GM18870 (cell line): ENCODE data around the gene FOXO6.

Experiments used
- ATAC-seq: cut with Tn5 transposase; IDR thresholded peaks from one replicate; pipeline ENCODE4 v1.9.1; 2021; ENCODE audit warnings: moderate library complexity; ENCODE audit not compliant: unreplicated experiment

Gene FOXO6

DNA sequence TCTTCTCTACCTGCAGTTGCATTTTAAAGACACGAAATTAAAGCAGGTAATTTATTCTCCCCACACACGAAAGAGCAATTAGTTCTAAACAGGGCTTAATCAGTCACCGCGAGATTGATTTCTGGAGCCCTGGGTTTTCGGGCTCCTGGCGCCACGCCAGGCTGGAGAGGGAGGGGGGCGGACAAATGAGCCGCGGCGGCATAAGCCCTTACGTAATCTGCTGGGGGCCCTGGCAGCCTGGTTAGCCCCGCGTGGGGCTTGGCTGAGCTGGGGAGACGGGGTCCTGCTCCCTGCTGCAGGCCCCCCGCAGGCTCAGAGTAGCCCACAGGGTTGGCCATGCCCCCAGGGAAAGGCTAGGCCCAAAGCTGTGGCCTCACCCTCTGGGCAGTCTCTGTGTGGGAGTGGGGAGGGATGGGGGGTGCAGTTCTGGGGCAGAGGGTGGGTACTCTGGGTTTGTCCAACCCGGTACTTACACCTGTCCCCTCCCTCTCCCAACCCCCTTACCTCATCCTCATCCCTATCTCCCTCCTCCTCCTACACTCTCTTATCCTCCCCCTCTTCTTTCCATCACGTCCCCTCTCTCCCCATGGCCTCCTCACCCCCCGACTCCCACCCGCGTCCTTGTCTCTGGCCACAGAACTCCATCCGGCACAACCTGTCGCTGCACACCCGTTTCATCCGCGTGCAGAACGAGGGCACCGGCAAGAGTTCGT is 19.9 kb downstream of the FOXO6 start:
- no peak for ATAC-seq

DNA sequence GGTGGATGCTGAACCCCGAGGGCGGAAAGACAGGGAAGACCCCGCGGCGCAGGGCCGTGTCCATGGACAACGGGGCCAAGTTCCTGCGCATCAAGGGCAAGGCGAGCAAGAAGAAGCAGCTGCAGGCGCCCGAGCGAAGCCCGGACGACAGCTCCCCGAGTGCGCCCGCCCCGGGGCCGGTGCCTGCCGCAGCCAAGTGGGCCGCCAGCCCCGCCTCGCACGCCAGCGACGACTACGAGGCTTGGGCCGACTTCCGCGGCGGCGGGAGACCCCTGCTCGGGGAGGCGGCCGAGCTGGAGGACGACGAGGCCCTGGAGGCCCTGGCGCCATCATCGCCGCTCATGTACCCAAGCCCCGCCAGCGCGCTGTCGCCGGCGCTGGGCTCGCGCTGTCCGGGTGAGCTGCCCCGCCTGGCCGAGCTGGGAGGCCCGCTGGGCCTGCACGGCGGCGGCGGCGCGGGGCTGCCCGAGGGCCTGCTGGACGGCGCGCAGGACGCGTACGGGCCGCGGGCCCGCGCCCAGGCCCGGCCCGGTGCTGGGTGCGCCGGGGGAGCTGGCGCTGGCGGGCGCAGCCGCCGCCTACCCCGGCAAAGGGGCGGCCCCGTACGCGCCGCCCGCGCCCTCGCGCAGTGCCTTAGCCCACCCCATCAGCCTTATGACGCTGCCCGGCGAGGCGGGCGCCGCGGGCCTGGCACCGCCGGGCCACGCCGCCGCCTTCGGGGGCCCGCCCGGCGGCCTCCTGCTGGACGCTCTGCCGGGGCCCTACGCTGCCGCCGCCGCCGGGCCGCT is 20.7 kb downstream of the FOXO6 start:
- no peak for ATAC-seq

DNA sequence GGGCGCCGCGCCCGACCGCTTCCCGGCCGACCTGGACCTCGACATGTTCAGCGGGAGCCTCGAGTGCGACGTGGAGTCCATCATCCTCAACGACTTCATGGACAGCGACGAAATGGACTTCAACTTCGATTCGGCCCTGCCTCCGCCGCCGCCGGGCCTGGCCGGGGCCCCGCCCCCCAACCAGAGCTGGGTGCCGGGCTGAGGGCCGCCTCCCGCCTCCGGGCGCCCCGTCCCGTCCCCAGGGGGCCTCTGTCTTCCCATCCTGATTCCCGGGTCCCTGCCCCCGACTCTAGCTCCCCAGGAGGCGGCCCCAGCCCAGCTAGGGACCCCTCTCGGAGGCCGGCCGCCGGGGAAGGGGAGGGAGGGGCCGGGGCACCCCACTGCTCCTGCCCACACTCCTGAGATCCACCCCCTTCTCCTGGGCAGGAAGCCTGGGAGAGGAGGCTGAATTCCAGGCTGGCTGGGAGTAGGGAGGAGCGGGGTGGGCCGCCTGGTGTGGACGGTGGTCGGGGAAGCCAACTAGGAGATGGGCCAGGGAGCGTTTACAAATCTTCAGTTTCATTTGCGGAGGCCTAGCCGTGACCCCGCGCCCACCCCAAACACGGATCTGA is 21.4 kb downstream of the FOXO6 start:
- ATAC-seq: no peak

GRCh38 chr1:41383094-41383852 is 22.0 kb downstream of the FOXO6 start:
- no peak for ATAC-seq

- ATAC-seq: no peak
Observed at GRCh38 chr1:41384579-41384978, 23.3 kb downstream of the FOXO6 start.

DNA sequence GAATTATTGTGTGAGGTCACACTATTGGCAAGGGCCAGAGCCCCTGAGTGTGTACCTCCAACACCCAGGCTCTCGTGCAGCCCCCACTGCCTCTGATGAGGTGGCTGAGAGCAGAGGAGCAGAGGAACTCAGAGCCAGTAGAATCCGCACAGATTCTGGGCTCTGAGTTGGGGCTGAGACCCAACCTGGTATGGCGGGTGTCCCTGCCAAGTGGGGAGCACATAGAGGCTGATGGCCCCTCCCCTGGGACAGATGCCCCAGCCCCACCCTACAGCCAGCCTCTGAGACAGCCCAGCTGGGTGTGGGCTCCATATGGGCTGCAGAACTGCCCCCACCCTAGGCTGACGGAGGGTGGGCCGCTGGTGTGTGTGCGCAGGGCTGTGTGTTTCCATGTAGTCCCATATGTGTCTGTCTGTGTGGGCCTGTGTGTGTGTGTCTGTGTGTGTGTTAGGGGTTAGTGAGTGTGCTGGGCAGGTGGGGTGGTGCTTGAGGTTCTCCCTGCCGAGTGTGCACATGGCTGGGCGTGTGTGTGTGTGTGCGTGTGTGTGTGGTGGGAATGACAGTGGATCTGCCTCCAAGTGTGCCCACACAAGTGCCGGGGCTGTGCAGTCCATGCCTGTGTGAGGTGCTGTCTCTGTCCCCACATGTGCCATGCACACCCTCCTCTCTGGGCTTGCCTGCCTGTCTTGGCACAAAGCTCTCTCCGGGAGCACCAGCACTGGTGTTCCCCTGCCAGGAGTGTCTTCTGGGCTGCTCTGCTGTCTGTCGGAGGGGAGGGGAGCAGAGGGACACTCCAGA is 24.4 kb downstream of the FOXO6 start:
- ATAC-seq: no peak

- ATAC-seq: no peak
Observed at GRCh38 chr1:41386196-41386663, 25.0 kb downstream of the FOXO6 start.

GRCh38 chr1:41387667-41388091 is 26.4 kb downstream of the FOXO6 start:
- no peak for ATAC-seq

DNA sequence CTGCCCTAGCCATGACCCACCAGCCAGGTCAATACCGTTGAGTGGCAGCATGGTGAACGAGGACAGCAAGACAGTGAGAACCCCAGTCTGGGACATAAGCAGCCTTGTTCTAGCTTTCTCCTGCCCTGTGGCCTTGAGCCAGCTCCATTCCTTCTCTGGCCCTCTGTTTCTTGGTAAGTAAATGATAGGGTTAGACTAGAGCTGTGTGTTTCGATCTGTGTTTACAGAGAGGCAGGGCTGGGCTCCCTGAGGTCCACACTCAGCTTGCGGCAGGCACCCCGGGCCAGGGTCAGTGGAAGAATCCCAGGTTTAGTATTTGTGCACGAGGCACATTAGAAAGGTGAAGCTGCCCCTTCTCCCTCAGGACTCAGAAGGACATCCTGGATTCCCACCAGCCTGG is 27.3 kb downstream of the FOXO6 start:
- no peak for ATAC-seq

DNA sequence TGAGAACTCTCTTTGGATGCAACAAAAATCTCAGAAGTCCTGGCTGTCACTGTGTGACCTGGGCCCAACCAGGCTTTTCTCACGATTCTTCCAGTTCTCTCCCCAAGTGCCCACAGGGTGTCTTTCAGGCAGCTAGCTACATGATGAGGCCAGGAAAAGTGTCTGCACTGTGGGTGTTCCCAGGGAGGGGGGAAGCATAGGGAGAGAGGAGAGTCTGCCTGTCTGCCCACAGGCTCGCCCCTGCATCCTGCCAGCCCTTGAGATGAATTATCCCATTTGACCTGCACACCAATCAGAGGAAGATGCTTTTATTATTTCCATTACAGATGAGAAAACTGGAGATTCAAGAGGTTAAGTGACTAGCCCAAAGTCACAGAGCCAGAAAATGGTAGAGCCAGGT is 27.8 kb downstream of the FOXO6 start:
- no peak for ATAC-seq

DNA sequence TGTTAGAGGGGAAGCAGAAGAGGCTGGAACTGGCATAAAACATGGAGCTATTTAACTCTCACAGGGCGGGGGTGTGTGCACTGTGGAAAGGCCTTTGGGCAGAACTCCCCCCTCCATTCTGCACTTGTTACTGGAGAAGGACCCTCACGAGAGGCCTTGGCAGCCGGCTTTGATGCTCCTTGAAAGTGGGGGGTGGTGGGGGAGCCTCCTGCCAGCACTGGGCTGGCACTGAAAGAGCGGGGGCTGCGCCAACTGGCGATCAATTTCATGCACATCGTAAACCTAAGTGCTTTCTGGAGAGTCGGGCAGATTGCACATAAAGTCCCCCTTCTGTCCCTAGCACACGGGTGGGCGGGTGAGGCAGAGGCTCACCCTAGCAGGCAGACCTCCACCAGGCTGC is 28.9 kb downstream of the FOXO6 start:
- no peak for ATAC-seq

GRCh38 chr1:41390573-41390972 is 29.3 kb downstream of the FOXO6 start:
- no peak for ATAC-seq

GRCh38 chr1:41391834-41392527 is 30.7 kb downstream of the FOXO6 start:
- no peak for ATAC-seq

- ATAC-seq: no peak
Observed at GRCh38 chr1:41392528-41392924, 31.3 kb downstream of the FOXO6 start.

GRCh38 chr1:41393716-41394368 is 32.6 kb downstream of the FOXO6 start:
- ATAC-seq: no peak

- no peak for ATAC-seq
Observed at GRCh38 chr1:41394369-41394744, 33.1 kb downstream of the FOXO6 start.

GRCh38 chr1:41394959-41395956 is 34.0 kb downstream of the FOXO6 start:
- ATAC-seq: no peak

- ATAC-seq: no peak
Observed at GRCh38 chr1:41396084-41396483, 34.9 kb downstream of the FOXO6 start.
